ENCODE results near the gene IFITM10.

GRCh38 chr11:1774886-1775285 is 24.5 kb upstream of the IFITM10 start:
- TF ChIP-seq CTCF (IDR thresholded peaks at IDR 0.05; ENCODE audit: insufficient read depth, low read length, poor library complexity, severe bottlenecking) = no peak
- no peak for TF ChIP-seq EZH2phosphoT487 (conservative IDR thresholded peaks at IDR 0.05; ENCODE audit: low read length)
